CD4-positive, alpha-beta T cell treated with Interleukin-4 for 4 hours (primary cell): Measurements from ENCODE around the gene SLC9A4.

Experiments
- DNase-seq: peaks from one replicate; pipeline ENCODE4 v3.0.0-alpha.2; 2020

Gene SLC9A4

GRCh38 chr2:102473020-102473419, at the start of gene SLC9A4:
Gene SLC9A4, plus strand, starts transcription at chr2:102473226. Its CDS starts 534 bp downstream, at chr2:102473760.
- peak; percentile 58 for DNase-seq

GRCh38 chr2:102423368-102423767, 49.7 kb upstream of the SLC9A4 start:
- no peak for DNase-seq

- no peak for DNase-seq
These were observed 48.3 kb upstream of the SLC9A4 start for GRCh38 chr2:102424754-102425153.

GRCh38 chr2:102425441-102426132, 47.4 kb upstream of the SLC9A4 start:
- no peak for DNase-seq

- DNase-seq: no peak
These were observed 45.8 kb upstream of the SLC9A4 start for GRCh38 chr2:102427249-102427648.

GRCh38 chr2:102428573-102428972, 44.5 kb upstream of the SLC9A4 start:
- DNase-seq: no peak

- DNase-seq: no peak
These were observed 40.6 kb upstream of the SLC9A4 start for GRCh38 chr2:102432386-102432785.

GRCh38 chr2:102433973-102434654, 38.9 kb upstream of the SLC9A4 start:
- no peak for DNase-seq

- DNase-seq: no peak
These were observed 38.2 kb upstream of the SLC9A4 start for GRCh38 chr2:102434655-102435381.

- no peak for DNase-seq
These were observed 37.3 kb upstream of the SLC9A4 start for GRCh38 chr2:102435741-102436140.

- DNase-seq: peak; percentile 22
These were observed 36.7 kb upstream of the SLC9A4 start for GRCh38 chr2:102436323-102436722.

- no peak for DNase-seq
These were observed 35.9 kb upstream of the SLC9A4 start for GRCh38 chr2:102437122-102437521.

- DNase-seq: no peak
These were observed 34.9 kb upstream of the SLC9A4 start for GRCh38 chr2:102438111-102438510.

GRCh38 chr2:102438578-102438977, 34.4 kb upstream of the SLC9A4 start:
- DNase-seq: no peak

GRCh38 chr2:102439065-102439695, 33.8 kb upstream of the SLC9A4 start:
- DNase-seq: no peak

GRCh38 chr2:102442967-102443828, 29.8 kb upstream of the SLC9A4 start:
- DNase-seq: peak; percentile 70

GRCh38 chr2:102444233-102444632, 28.8 kb upstream of the SLC9A4 start:
- no peak for DNase-seq

GRCh38 chr2:102446936-102447335, 26.1 kb upstream of the SLC9A4 start:
- no peak for DNase-seq

GRCh38 chr2:102449370-102449974, 23.6 kb upstream of the SLC9A4 start:
- DNase-seq: peak; percentile 65

- no peak for DNase-seq
These were observed 21.1 kb upstream of the SLC9A4 start for GRCh38 chr2:102451968-102452367.

GRCh38 chr2:102453501-102453900, 19.5 kb upstream of the SLC9A4 start:
- DNase-seq: no peak
